ENCODE data around the gene NUP54. TPM values are rescaled to one million over a fixed set of nuclear protein-coding genes. Genes with fewer than 3 reads are reported as not detected.
A peak's percentile ranks its signal among the peaks of the same experiment; 100 is the strongest.

Gene NUP54
- total RNA-seq, 2 experiments from 2014 or later: 29.2 to 50.8 TPM

DNA sequence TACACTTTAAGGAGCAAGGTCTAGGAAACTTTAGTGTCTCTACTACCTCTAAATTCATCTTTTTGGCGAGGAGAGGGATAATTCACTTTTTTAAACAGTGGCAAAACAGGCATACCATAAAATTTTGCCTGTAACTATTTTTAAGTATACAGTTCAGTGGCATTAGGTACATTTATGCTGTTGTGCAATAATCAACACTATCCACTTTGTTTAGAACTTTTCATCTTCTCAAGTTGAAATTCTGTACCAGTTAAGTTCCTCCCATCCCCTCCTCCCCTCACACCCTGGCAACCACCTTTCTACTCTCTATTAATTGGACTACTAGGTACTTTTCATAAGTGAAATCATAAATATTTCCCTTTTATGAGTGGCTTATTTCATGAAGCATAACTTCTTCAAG is 31.4 kb downstream of the NUP54 start:
- Histone ChIP-seq H3K27ac (ENCODE audit: low read depth, low read length, poor library complexity, severe bottlenecking) (no peak overlapping the region), H3K4me1 (ENCODE audit: insufficient read depth, low read length, poor library complexity, severe bottlenecking) (no peaks in the 10 kb centered on the region), H4K20me1 (ENCODE audit: insufficient read depth, low read length) (no peaks in the 10 kb centered on the region), H3K4me2 (ENCODE audit: low read length) (no peak overlapping the region), H3K9me2 (ENCODE audit: insufficient read depth, low read length) (no peaks in the 10 kb centered on the region), H3K4me3 (ENCODE audit: low read depth, low read length, poor library complexity, severe bottlenecking) (no peak overlapping the region), H3K9me3 (ENCODE audit: low read length) (no peaks in the 10 kb centered on the region), H3K36me3 (ENCODE audit: insufficient read depth, low read length) (peaks cover 95% of the 10 kb centered on the region), H2AFZ (ENCODE audit: low read length) (no peak overlapping the region), H3K79me2 (ENCODE audit: insufficient read depth, low read depth, low read length) (no peaks in the 10 kb centered on the region)
- BruUV-seq (replicated peaks): no TSS peak
- TF ChIP-seq EZH2phosphoT487 (IDR thresholded peaks at IDR 0.05; ENCODE audit: borderline replicate concordance, low read depth, low read length): no peak
- no peak for TF ChIP-seq CTCF (conservative IDR thresholded peaks at IDR 0.05; ENCODE audit: low read length)
- intact Hi-C loops (cut with micrococcal nuclease; ENCODE audit: unreplicated experiment): no loop called here
- no peak for DNase-seq (ENCODE audit: low spot score)
- ChIA-PET POLR2A (no interaction called here), CTCF (ENCODE audit: unreplicated experiment) (no interaction called here)

DNA sequence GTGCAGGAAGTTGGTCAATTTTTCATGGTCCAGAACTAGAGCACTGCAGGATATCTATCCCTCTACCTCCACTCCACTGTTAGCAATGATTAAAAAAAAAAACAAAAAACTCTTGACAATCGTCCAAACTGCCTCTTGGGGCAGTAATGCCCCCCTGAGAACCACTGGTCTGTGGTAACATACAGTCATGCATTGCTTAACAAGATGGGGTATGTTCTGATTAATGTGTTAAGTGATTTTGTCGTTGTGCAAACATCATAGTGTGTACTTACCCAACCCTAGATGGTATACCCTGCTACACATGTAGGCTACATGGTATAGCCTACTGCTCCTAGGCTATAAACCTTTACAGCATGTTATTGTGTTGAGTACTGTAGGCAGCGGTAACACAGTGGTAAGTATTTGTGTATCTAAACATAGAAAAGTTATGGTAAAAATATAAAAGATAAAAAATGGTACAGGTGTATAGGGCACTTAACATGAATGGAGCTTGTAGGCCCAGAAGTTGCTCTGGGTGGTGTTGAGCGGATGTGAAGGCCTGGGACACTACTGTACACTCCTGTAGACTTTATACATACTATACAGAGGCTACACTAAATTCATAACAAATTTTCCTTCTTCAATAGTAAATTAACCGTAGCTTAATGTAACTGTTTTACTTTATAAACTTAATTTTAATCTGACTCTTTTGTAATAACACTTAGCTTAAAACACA is 39.6 kb downstream of the NUP54 start:
- H3K9me2 ChIP-seq (ENCODE audit: insufficient read depth, low read length): no peaks in the 10 kb centered on the region
- H3K27ac ChIP-seq (ENCODE audit: low read depth, low read length, poor library complexity, severe bottlenecking): no peak overlapping the region
- no TSS peak for BruUV-seq (replicated peaks)
- TF ChIP-seq CTCF (conservative IDR thresholded peaks at IDR 0.05; ENCODE audit: low read length) (peak; percentile 73), EZH2phosphoT487 (IDR thresholded peaks at IDR 0.05; ENCODE audit: borderline replicate concordance, low read depth, low read length) (no peak)
- intact Hi-C loops (cut with micrococcal nuclease; ENCODE audit: unreplicated experiment): no loop called here
- no peaks in the 10 kb centered on the region for H4K20me1 ChIP-seq (ENCODE audit: insufficient read depth, low read length)
- peaks cover 18% of the 10 kb centered on the region for H3K36me3 ChIP-seq (ENCODE audit: insufficient read depth, low read length)
- ChIA-PET POLR2A (interaction anchor here (0.9 to 1.3 kb wide), 3 partner anchors 8 to 17 kb away, joined by 3 to 4 read pairs (median 3); no protein-coding TSS in a partner anchor), CTCF (ENCODE audit: unreplicated experiment) (no interaction called here)
- H3K9me3 ChIP-seq (ENCODE audit: low read length): no peaks in the 10 kb centered on the region
- no peaks in the 10 kb centered on the region for H3K79me2 ChIP-seq (ENCODE audit: insufficient read depth, low read depth, low read length)
- H3K4me3 ChIP-seq (ENCODE audit: low read depth, low read length, poor library complexity, severe bottlenecking): no peak overlapping the region
- H3K4me2 ChIP-seq (ENCODE audit: low read length): no peak overlapping the region
- H2AFZ ChIP-seq (ENCODE audit: low read length): no peak overlapping the region
- DNase-seq (ENCODE audit: low spot score): peak; percentile 35
- no peaks in the 10 kb centered on the region for H3K4me1 ChIP-seq (ENCODE audit: insufficient read depth, low read length, poor library complexity, severe bottlenecking)

GRCh38 chr4:76106442-76106841 is 41.8 kb downstream of the NUP54 start:
- H4K20me1 ChIP-seq (ENCODE audit: insufficient read depth, low read length): no peaks in the 10 kb centered on the region
- CTCF ChIA-PET (ENCODE audit: unreplicated experiment): no interaction called here
- no peak for DNase-seq (ENCODE audit: low spot score)
- no peak for TF ChIP-seq CTCF (conservative IDR thresholded peaks at IDR 0.05; ENCODE audit: low read length)
- TF ChIP-seq EZH2phosphoT487 (IDR thresholded peaks at IDR 0.05; ENCODE audit: borderline replicate concordance, low read depth, low read length): no peak
- H2AFZ ChIP-seq (ENCODE audit: low read length): no peak overlapping the region
- no TSS peak for BruUV-seq (replicated peaks)
- no peaks in the 10 kb centered on the region for H3K9me3 ChIP-seq (ENCODE audit: low read length)
- H3K27ac ChIP-seq (ENCODE audit: low read depth, low read length, poor library complexity, severe bottlenecking): no peak overlapping the region
- no peaks in the 10 kb centered on the region for H3K79me2 ChIP-seq (ENCODE audit: insufficient read depth, low read depth, low read length)
- H3K4me2 ChIP-seq (ENCODE audit: low read length): no peak overlapping the region
- H3K36me3 ChIP-seq (ENCODE audit: insufficient read depth, low read length): no peaks in the 10 kb centered on the region
- no peaks in the 10 kb centered on the region for H3K9me2 ChIP-seq (ENCODE audit: insufficient read depth, low read length)
- no peaks in the 10 kb centered on the region for H3K4me1 ChIP-seq (ENCODE audit: insufficient read depth, low read length, poor library complexity, severe bottlenecking)
- intact Hi-C loops (cut with micrococcal nuclease; ENCODE audit: unreplicated experiment): no loop called here
- POLR2A ChIA-PET: interaction anchor here (0.7 to 1.3 kb wide), 2 partner anchors 10 to 14 kb away, joined by 3 to 5 read pairs; no protein-coding TSS in a partner anchor
- H3K4me3 ChIP-seq (ENCODE audit: low read depth, low read length, poor library complexity, severe bottlenecking): no peak overlapping the region

Data from OCI-LY7 (cell line).